Sigmoid colon (tissue), 7 donors: ENCODE results near the gene FEZF2. TPM values are rescaled to one million over a fixed set of nuclear protein-coding genes. Genes with fewer than 3 reads are reported as not detected.

Experiments
- DNase-seq: peaks from one replicate; pipeline ENCODE4 v3.0.0-alpha.2; 2019
- H3K27ac ChIP-seq, 4 donors: fragments of 200-600 bp; sonication (generic); one replicate each; pipeline ENCODE4 v1.5.1; 2016 to 2019; ENCODE audit warnings: mild to moderate bottlenecking in 1 of 4
- H3K27me3 ChIP-seq, 3 donors: fragments of 200-600 bp; sonication (generic); one replicate each; pipeline ENCODE4 v1.5.1; 2019; ENCODE audit warnings: mild to moderate bottlenecking in 1 of 3
- H3K36me3 ChIP-seq, 4 donors: fragments of 200-600 bp; sonication (generic); one replicate each; pipeline ENCODE4 v1.5.1; 2016 to 2019
- H3K4me1 ChIP-seq, 4 donors: fragments of 200-600 bp; sonication (generic); one replicate each; pipeline ENCODE4 v1.5.1; 2017 to 2019
- H3K4me3 ChIP-seq, 4 donors: fragments of 200-600 bp; sonication (generic); one replicate each; pipeline ENCODE4 v1.5.1; 2017 to 2019; ENCODE audit warnings: mild to moderate bottlenecking in 2 of 4, moderate library complexity in 1 of 4
- H3K9me3 ChIP-seq, 4 donors: fragments of 200-600 bp in 3 of 4; sonication (generic) in 3 of 4; one replicate each; pipeline versions ENCODE4 v1.5.1 to v1.6.1; 2013 to 2019
- CTCF ChIP-seq, 4 experiments: fragments of 450-650 bp in 3 of 4; fragments of 200-600 bp in 1 of 4; IDR thresholded peaks; one replicate each; pipeline ENCODE4 v1.5.1; 2016 to 2019; ENCODE audit warnings: antibody characterized with exemption in 4 of 4, mild to moderate bottlenecking in 3 of 4, moderate library complexity in 2 of 4
- EP300 ChIP-seq, 4 donors: sonication (generic); formaldehyde crosslinking; IDR thresholded peaks; one replicate each; pipeline ENCODE4 v1.6.1; 2017; ENCODE audit warnings: antibody characterized with exemption in 4 of 4
- POLR2A ChIP-seq, 2 donors: fragments of 450-650 bp; IDR thresholded peaks; one replicate each; pipeline ENCODE4 v1.6.1; 2016; ENCODE audit warnings: antibody characterized with exemption in 2 of 2, mild to moderate bottlenecking in 2 of 2, moderate library complexity in 2 of 2
- POLR2AphosphoS5 ChIP-seq, 4 donors: sonication (generic); formaldehyde crosslinking; IDR thresholded peaks; one replicate each; pipeline ENCODE4 v1.6.1; 2017; ENCODE audit warnings: antibody characterized with exemption in 4 of 4
- WGBS, 2 donors: extraction: QIAGEN DNeasy Blood & Tissue Kit; methylation state at CpG; one replicate each; pipeline ENCODE4 v1.1.7; 2013; 5-methylcytosine and 5-hydroxymethylcytosine counted together
- intact Hi-C: fragments of 100-400 bp; cut with DNase I; formaldehyde crosslinking; loops from one replicate; pipeline ENCODE4 v1.15.1; 2023
- polyA plus RNA-seq, 3 donors: library from polyadenylated mRNA; stranded (reverse); fragments of 200-250 nt; gene quantifications; one replicate each; pipeline ENCODE4 v1.2.3, GENCODE V29; 2013
- total RNA-seq, 4 donors: library from RNA; depleted of rRNA; stranded (reverse); fragments of >200 nt; gene quantifications; one replicate each; pipeline ENCODE4 v1.1.0, GENCODE V29; 2016
- donor health status: healthy with polysubstance abuse.
- donor health status: Bipolar disorder and iron deficiency.
- donor health status: healthy.

FEZF2 gene
- total and polyA plus RNA-seq, 7 donors = not detected

DNA sequence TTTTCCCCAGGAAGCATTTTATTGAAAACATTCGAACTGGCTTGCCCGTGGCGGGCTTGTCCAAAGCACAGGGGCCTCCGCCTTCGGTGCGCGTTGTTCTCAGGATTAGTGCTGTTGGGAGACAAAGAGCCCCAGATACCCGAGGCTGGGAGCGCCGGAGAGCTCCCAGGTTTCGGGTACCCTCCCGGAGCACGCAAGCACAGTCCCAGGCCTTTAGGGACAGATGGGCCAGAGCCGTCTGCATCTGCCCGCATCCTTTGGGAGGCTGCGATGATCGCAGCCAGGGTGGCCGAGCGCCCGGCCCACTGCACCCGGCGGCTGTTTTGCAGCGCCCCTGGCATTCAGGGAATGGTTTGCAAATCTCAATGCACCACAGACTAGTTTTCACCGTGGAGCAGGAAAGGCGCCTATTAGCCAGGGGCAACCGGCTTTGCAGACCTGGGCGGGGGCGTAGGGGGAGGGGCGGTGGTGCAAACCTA lies 5.0 kb upstream of the FEZF2 start:
- WGBS, 2 donors = 5 to 13% methylated on average over 29 of the region's 29 CpGs

DNA sequence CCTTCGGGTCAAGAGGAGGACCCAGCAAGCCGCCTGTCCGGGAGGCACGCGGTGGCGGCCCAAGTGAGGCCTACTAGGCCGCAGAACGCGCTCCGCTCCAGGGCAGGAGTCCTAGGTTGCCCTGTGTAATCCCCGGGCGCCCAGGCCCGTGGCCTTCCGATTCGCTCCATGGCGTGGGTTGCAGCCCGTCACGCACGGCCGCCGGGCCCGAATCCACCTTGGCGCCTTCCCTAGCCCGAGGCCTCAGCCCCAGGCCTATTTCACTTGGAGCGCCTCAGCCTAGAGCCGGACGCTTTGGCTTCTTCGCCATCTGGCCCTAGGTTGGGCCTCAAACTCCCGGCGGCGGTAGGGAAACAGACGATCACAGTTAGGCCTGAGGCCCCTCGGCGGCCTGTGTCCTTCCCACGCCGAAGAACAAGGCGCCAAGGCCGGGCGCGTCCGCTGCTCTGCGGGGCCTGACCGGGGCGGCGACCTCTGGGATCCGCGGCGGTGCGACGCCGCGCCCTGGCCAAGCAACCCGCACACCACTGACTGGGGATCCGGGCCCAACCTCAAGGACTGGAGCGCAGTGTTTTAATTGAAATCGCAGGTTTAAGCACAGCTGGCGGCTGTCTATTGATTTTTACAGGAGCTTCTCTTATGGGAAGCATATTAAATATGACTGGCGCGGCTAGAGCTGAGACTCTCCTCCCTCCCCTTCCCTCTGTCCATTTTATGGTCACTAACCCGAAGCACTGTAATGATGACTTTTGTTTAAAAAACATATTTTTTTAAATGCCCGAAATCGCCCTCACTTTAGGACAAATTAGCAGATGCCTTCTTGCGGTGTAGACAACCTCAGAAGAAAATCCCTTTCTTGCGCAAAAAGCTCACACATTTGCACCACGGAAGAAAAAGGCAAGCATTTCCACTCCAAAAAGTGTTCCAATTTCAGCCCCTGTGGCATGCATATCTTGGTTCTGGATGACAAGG lies 3.8 kb upstream of the FEZF2 start:
- Histone ChIP-seq H3K9me3 (no peaks in the 10 kb centered on the region), H3K27ac (no peak overlapping the region), H3K27me3 (peaks cover 31 to 100% (median 93%) of the 10 kb centered on the region in 3 donors), H3K4me3 (no peak overlapping the region), H3K36me3 (no peaks in the 10 kb centered on the region), H3K4me1 (peaks cover 0 to 42% (median 35%) of the 10 kb centered on the region in 4 donors)
- DNase-seq = no peak
- TF ChIP-seq CTCF (IDR thresholded peaks at IDR 0.05) = no peak
- TF ChIP-seq POLR2AphosphoS5 (IDR thresholded peaks at IDR 0.05) = no peak
- no peak for TF ChIP-seq EP300 (IDR thresholded peaks at IDR 0.05)
- no peak for TF ChIP-seq POLR2A (IDR thresholded peaks at IDR 0.05)
- 17 to 40% methylated on average over 65 of the region's 65 CpGs for WGBS, 2 donors
- intact Hi-C loops = no loop called here

More for the DNA sequence above, 5.0 kb upstream of the FEZF2 start:
- H3K27ac ChIP-seq = no peak overlapping the region
- intact Hi-C loops = no loop called here
- no peak overlapping the region for H3K4me3 ChIP-seq
- H3K27me3 ChIP-seq = peaks cover 21 to 89% (median 82%) of the 10 kb centered on the region in 3 donors
- TF ChIP-seq EP300 (IDR thresholded peaks at IDR 0.05) = no peak
- no peak for TF ChIP-seq CTCF (IDR thresholded peaks at IDR 0.05)
- TF ChIP-seq POLR2A (IDR thresholded peaks at IDR 0.05) = no peak
- TF ChIP-seq POLR2AphosphoS5 (IDR thresholded peaks at IDR 0.05) = no peak
- H3K9me3 ChIP-seq = no peaks in the 10 kb centered on the region
- H3K4me1 ChIP-seq = peaks cover 0 to 30% (median 25%) of the 10 kb centered on the region in 4 donors
- H3K36me3 ChIP-seq = no peaks in the 10 kb centered on the region
- DNase-seq = no peak

DNA sequence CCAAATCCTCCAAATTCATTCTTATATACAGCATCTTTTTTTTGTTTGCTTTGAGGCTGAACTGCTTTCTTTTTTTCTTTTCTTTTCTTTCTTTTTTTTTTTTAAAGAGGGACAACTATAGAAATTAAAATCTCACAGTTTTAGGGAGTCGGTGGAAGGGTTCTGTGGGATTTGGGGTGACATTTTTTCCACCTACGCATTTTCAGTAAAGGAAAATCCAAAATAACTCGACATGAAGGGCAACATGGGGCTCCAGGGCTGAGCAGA lies 3.0 kb upstream of the FEZF2 start:
- DNase-seq = no peak
- TF ChIP-seq POLR2AphosphoS5 (IDR thresholded peaks at IDR 0.05) (no peak), EP300 (IDR thresholded peaks at IDR 0.05) (no peak), POLR2A (IDR thresholded peaks at IDR 0.05) (no peak), CTCF (IDR thresholded peaks at IDR 0.05) (no peak)
- H3K9me3 ChIP-seq = no peaks in the 10 kb centered on the region
- peaks cover 0 to 47% (median 40%) of the 10 kb centered on the region in 4 donors for H3K4me1 ChIP-seq
- no peak overlapping the region for H3K27ac ChIP-seq
- intact Hi-C loops = no loop called here
- H3K36me3 ChIP-seq = no peaks in the 10 kb centered on the region
- H3K27me3 ChIP-seq = peaks cover 37 to 100% (median 93%) of the 10 kb centered on the region in 3 donors
- 50 to 64% methylated on average over 3 of the region's 3 CpGs for WGBS, 2 donors
- H3K4me3 ChIP-seq = no peak overlapping the region

DNA sequence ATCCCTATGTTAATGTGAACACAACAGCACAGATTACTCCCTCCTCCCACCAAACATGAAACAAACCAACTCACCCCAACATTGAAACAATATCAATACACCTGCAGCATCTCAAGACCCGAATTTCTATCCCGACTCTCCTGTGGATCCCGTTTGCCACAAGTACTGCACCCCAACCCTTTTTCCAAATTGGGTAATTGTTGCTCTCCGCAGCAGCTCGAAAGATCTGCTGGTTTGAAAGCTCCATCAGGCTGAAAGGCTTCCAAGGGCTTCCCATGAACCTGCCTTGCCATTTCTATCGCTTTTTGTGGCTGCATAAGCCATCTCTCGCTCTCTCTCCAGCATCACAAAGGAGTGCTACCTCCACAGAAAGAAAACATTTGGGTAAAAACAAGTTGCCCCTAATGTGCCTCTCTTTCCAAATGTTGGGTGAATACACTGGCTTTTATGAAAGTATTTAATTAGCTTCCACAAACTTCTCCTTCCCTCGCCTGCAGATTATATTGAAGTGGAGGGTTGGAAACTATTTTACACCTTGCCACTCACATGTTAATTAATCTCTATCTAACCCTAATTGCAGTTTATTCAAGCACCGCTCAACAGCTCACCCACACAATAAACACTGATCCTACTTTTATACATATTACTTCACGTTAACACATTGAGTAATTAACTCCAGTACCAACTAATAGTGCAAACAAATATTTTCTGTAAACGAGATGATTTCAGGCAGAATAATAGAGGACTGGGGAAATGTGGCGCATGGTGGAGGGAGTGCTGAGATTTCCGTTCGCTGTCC lies 2.5 kb upstream of the FEZF2 start:
- Histone ChIP-seq H3K27me3 (peaks cover 43 to 100% (median 93%) of the 10 kb centered on the region in 3 donors), H3K27ac (no peak overlapping the region), H3K4me3 (no peak overlapping the region), H3K4me1 (peaks cover 0 to 48% (median 42%) of the 10 kb centered on the region in 4 donors), H3K9me3 (no peaks in the 10 kb centered on the region), H3K36me3 (no peaks in the 10 kb centered on the region)
- 16 to 25% methylated on average over 14 of the region's 14 CpGs for WGBS, 2 donors
- DNase-seq = no peak
- no peak for TF ChIP-seq POLR2A (IDR thresholded peaks at IDR 0.05)
- no peak for TF ChIP-seq EP300 (IDR thresholded peaks at IDR 0.05)
- TF ChIP-seq POLR2AphosphoS5 (IDR thresholded peaks at IDR 0.05) = no peak
- no peak for TF ChIP-seq CTCF (IDR thresholded peaks at IDR 0.05)
- intact Hi-C loops = no loop called here
